Gastroesophageal sphincter (tissue), 4 donors: Measurements from ENCODE around the gene BCL2L1. TPM values are rescaled to one million over a fixed set of nuclear protein-coding genes. Genes with fewer than 3 reads are reported as not detected.

Experiments
- ATAC-seq: fragments of 150-250 bp; one replicate; pipeline ENCODE4 v1.9.1; 2016; ENCODE audit warnings: mild to moderate bottlenecking, moderate library complexity
- H3K27ac ChIP-seq, 4 donors: fragments of 200-600 bp; sonication (generic) in 3 of 4; 1 replicate in 3 of 4; 2 replicates in 1 of 4; pipeline ENCODE4 v1.5.1; 2016 to 2019
- H3K27me3 ChIP-seq: fragments of 200-600 bp; sonication (generic); one replicate; pipeline ENCODE4 v1.5.1; 2019
- H3K36me3 ChIP-seq, 2 donors: fragments of 200-600 bp; sonication (generic); one replicate each; pipeline ENCODE4 v1.5.1; 2019; ENCODE audit warnings: control low read depth in 1 of 2
- H3K4me1 ChIP-seq, 3 donors: fragments of 200-600 bp; sonication (generic); 1 replicate in 2 of 3; 2 replicates in 1 of 3; pipeline ENCODE4 v1.5.1; 2016 to 2019; ENCODE audit warnings: control low read depth in 2 of 3
- H3K4me3 ChIP-seq, 2 donors: fragments of 200-600 bp; sonication (generic); one replicate each; pipeline ENCODE4 v1.5.1; 2019; ENCODE audit warnings: mild to moderate bottlenecking in 1 of 2, moderate library complexity in 1 of 2
- H3K9me3 ChIP-seq, 3 donors: fragments of 200-600 bp; sonication (generic); one replicate each; pipeline ENCODE4 v1.5.1; 2017 to 2019; ENCODE audit warnings: control low read depth in 2 of 3
- EP300 ChIP-seq: sonication (generic); formaldehyde crosslinking; IDR thresholded peaks from one replicate; pipeline ENCODE4 v1.6.1; 2017; ENCODE audit warnings: antibody characterized with exemption, mild to moderate bottlenecking
- POLR2A ChIP-seq, 2 donors: fragments of 450-650 bp; IDR thresholded peaks; one replicate each; pipeline ENCODE4 v1.6.1; 2017; ENCODE audit warnings: antibody characterized with exemption in 2 of 2, mild to moderate bottlenecking in 2 of 2, moderate library complexity in 1 of 2
- POLR2AphosphoS5 ChIP-seq: sonication (generic); formaldehyde crosslinking; IDR thresholded peaks from one replicate; pipeline ENCODE4 v1.6.1; 2017; ENCODE audit warnings: antibody characterized with exemption
- WGBS, 2 donors: methylation state at CpG; one replicate each; pipeline ENCODE4 v1.1.5; 2018; ENCODE audit warnings: low coverage in 1 of 2; 5-methylcytosine and 5-hydroxymethylcytosine counted together
- total RNA-seq, 4 donors: library from RNA; depleted of rRNA; stranded (reverse); fragments of >200 nt; gene quantifications; one replicate each; pipeline ENCODE4 v1.1.0, GENCODE V29; 2016
- TF ChIP-seq, protein P1 (sequence below), 4 experiments: fragments of 200-600 bp in 2 of 4; fragments of 450-650 bp in 2 of 4; sonication (generic) in 1 of 4; IDR thresholded peaks; one replicate each; pipeline ENCODE4 v1.5.1; 2017 to 2019; ENCODE audit warnings: antibody characterized with exemption in 4 of 4, mild to moderate bottlenecking in 2 of 4, moderate library complexity in 2 of 4

BCL2L1 gene
- total RNA-seq, 4 donors from 2014 or later: 71.9 to 171 (median 135) TPM

DNA sequence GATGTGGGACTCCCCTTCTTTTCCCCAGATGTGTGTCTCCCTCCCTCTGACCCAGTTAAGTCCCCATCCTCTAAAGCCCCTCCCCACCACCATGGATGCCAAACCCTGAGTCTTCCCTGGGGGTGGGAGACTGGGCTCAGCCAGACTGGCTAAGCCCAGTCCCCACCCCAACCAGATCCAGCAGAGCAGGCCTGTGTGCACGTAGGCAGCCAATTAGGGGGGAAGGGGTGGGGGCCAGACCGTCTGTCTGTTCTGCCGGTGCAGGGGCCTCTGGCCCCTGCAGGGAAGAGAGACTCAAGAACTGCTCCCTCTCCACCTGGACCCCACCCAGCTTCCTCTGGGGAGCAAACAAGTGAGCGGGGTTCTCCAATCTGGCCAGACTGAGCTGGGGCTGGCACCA, 84.4 kb downstream of the BCL2L1 start:
- Histone ChIP-seq H3K9me3 (no peaks in the 10 kb centered on the region), H3K27me3 (peaks cover 24% of the 10 kb centered on the region), H3K4me1 (peaks cover 0 to 5% (median 0%) of the 10 kb centered on the region in 3 donors), H3K4me3 (peak overlapping the region in 1 of 2 donors; percentile 37), H3K27ac (peak overlapping the region in 1 of 4 donors; percentile 57), H3K36me3 (no peaks in the 10 kb centered on the region)
- WGBS, 2 donors: no CpG with 5 or more reads among the region's 4 CpGs
- TF ChIP-seq, protein P1, sequence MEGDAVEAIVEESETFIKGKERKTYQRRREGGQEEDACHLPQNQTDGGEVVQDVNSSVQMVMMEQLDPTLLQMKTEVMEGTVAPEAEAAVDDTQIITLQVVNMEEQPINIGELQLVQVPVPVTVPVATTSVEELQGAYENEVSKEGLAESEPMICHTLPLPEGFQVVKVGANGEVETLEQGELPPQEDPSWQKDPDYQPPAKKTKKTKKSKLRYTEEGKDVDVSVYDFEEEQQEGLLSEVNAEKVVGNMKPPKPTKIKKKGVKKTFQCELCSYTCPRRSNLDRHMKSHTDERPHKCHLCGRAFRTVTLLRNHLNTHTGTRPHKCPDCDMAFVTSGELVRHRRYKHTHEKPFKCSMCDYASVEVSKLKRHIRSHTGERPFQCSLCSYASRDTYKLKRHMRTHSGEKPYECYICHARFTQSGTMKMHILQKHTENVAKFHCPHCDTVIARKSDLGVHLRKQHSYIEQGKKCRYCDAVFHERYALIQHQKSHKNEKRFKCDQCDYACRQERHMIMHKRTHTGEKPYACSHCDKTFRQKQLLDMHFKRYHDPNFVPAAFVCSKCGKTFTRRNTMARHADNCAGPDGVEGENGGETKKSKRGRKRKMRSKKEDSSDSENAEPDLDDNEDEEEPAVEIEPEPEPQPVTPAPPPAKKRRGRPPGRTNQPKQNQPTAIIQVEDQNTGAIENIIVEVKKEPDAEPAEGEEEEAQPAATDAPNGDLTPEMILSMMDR (IDR thresholded peaks at IDR 0.05): no peak
- ATAC-seq: no peak

DNA sequence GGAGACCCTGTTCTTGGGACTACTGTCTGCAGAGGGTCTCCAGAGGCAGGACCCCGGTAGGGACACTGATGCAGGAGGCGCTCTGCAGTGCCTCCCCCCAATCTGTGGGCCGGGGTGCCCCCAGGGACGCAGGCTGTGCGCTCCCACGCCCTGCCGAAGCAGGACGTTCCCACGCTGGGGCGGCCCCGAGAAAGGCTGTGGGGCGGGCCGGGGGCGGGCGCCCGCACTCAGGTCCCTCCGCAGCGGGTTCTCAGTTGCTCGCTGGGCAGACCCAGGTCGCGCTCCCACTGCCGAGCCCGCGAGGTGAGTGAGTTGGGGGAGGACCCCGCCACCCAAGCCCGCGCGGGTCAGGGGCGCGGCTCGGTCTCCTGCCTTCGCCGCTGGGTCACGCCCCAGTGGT, 85.0 kb downstream of the BCL2L1 start, which contains the start of gene COX4I2:
TSS of gene COX4I2 (plus strand) at position 253 of the 400 bp plus-strand sequence. CDS start 1,106 bp downstream, outside the sequence.
- no peak for ATAC-seq
- TF ChIP-seq POLR2AphosphoS5 (no peak), EP300 (no peak), POLR2A (IDR thresholded peaks at IDR 0.05) (no peak)
- TF ChIP-seq, protein P1 (IDR thresholded peaks at IDR 0.05): no peak
- Histone ChIP-seq H3K27ac (peak within 1 kb of the TSS in 2 of 4 donors; percentile 45 to 57), H3K27me3 (peaks cover 24% of the 10 kb centered on the region), H3K9me3 (no peaks in the 10 kb centered on the region), H3K36me3 (no peaks in the 10 kb centered on the region), H3K4me3 (peak within 1 kb of the TSS in 1 of 2 donors; percentile 37), H3K4me1 (peaks cover 0 to 5% (median 0%) of the 10 kb centered on the region in 3 donors)
- WGBS, 2 donors: 60% methylated on average over 2 of the region's 34 CpGs; no CpG with 5 or more reads in 1 of the 2 donors

DNA sequence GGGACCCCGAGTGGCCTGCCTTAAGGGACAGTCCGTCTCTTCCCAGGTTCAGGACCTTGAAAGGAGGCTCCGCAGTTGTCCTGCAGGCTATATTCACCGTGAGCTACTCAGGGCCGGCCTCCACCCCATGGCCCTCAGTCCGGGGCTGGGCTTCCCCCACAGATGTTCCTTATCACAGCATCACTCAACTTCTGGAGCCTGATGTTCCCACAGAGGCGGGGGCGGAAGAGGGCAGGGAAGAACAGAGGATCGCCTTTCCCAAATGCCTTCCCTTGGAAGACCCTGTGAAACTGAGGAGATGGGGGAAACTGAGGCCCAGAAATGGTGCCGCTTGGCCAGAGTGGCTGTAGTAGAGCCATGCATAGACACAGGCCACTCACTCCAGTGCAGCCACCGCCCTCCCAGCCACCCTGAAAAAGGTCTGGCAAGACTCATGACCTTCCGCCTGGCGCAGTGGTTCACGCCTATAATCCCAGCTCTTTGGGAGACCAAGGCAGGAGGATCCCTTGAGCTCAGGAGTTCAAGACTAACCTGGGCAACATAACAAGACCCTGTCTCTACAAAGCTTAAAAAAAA, 89.2 kb downstream of the BCL2L1 start:
- WGBS, 2 donors: 81 to 100% methylated on average over 3 of the region's 14 CpGs

DNA sequence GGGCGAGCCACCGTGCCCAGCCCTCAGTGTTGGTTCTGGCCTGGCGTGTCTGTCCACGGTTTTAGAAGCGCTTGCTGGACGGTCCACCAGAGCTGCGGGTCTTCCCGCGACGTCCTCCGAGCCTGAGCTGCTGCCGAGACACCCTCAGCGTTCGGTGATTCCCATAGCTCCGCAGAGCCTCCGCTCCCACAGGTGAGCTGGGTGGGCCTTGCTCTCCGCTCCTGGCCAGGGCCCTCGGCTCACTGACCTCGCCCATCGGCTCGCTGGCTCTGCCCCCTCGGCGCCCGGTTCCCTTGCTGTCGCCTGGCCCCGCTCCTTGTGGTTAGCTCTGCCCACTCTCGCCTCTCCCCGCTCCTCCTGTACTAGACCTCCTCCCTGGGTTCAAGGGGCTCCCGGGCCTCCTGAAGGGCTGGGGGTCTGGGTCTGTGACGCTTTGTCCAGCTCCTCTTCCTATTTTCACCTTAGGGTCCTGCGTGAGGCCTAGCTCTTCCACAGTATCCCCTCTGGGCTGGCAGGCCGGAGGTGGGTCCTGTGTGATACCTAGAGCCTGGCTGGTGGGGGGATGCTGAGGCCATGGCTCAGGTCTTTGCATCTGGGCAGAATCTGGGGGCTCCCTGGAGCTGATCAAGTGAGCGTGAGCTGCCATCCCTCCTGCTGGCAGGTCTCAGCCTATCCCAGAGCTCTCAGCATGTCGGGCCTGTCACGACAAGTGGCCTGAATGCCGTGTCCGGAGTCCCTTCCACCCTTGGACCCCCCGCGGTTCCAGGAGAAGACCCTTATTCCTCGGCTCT, 89.9 kb downstream of the BCL2L1 start:
- WGBS, 2 donors: 93 to 98% methylated on average over 5 to 16 of the region's 40 CpGs
- Histone ChIP-seq H3K4me3 (no peak overlapping the region), H3K27me3 (peaks cover 7% of the 10 kb centered on the region), H3K36me3 (no peaks in the 10 kb centered on the region), H3K9me3 (no peaks in the 10 kb centered on the region), H3K4me1 (peaks cover 0 to 1% (median 0%) of the 10 kb centered on the region in 3 donors), H3K27ac (peak overlapping the region in 1 of 4 donors; percentile 38)
- ATAC-seq: no peak
- no peak for TF ChIP-seq POLR2A (IDR thresholded peaks at IDR 0.05)
- TF ChIP-seq, protein P1 (IDR thresholded peaks at IDR 0.05): no peak
- no peak for TF ChIP-seq POLR2AphosphoS5
- TF ChIP-seq EP300: no peak

More for the DNA sequence above, 89.2 kb downstream of the BCL2L1 start:
- peak; percentile 78 for ATAC-seq
- TF ChIP-seq POLR2AphosphoS5: no peak
- no peak for TF ChIP-seq EP300
- TF ChIP-seq POLR2A (IDR thresholded peaks at IDR 0.05): no peak
- TF ChIP-seq, protein P1 (IDR thresholded peaks at IDR 0.05): no peak
- peaks cover 14% of the 10 kb centered on the region for H3K27me3 ChIP-seq
- H3K4me3 ChIP-seq: no peak overlapping the region
- H3K27ac ChIP-seq: peak overlapping the region in 1 of 4 donors; percentile 38
- H3K9me3 ChIP-seq: no peaks in the 10 kb centered on the region
- H3K4me1 ChIP-seq: peaks cover 0 to 5% (median 0%) of the 10 kb centered on the region in 3 donors
- H3K36me3 ChIP-seq: no peaks in the 10 kb centered on the region
